ENCODE data around the gene RBMS3. TPM values are rescaled to one million over a fixed set of nuclear protein-coding genes. Genes with fewer than 3 reads are reported as not detected.
A peak's percentile ranks its signal among the peaks of the same experiment; 100 is the strongest.

The RBMS3 gene
- polyA plus RNA-seq, 1 experiment, result 33.4 TPM

- no peak for DNase-seq (ENCODE audit: low read depth, low spot score)
- H3K27ac ChIP-seq (ENCODE audit: low read depth, low read length), result no peak overlapping the region
- no peaks in the 10 kb centered on the region for H3K27me3 ChIP-seq (ENCODE audit: control insufficient read depth, insufficient read depth, low read length)
- ChIA-PET CTCF (no interaction called here), POLR2A (interaction anchor here (0.6 kb wide), 1 partner anchor 413 kb away, joined by 4 read pairs; the partner anchor contains the start of gene RBMS3)
- H3K4me3 ChIP-seq (ENCODE audit: low read depth, low read length), result no peak overlapping the region
- no peaks in the 10 kb centered on the region for H3K9me3 ChIP-seq (ENCODE audit: control insufficient read depth, insufficient read depth, low read length)
- TF ChIP-seq CTCF (IDR thresholded peaks at IDR 0.05; ENCODE audit: low read depth, low read length), result no peak
These were observed 413.5 kb downstream of the RBMS3 start for GRCh38 chr3:29694331-29694730.

- no peak for TF ChIP-seq CTCF (IDR thresholded peaks at IDR 0.05; ENCODE audit: low read depth, low read length)
- no peaks in the 10 kb centered on the region for H3K9me3 ChIP-seq (ENCODE audit: control insufficient read depth, insufficient read depth, low read length)
- ChIA-PET POLR2A (interaction anchor here (0.6 to 1.3 kb wide), 3 partner anchors 326 to 414 kb away, joined by 3 to 4 read pairs (median 3); partner anchors contain the start of gene RBMS3), CTCF (no interaction called here)
- no peaks in the 10 kb centered on the region for H3K27me3 ChIP-seq (ENCODE audit: control insufficient read depth, insufficient read depth, low read length)
- H3K27ac ChIP-seq (ENCODE audit: low read depth, low read length), result no peak overlapping the region
- H3K4me3 ChIP-seq (ENCODE audit: low read depth, low read length), result no peak overlapping the region
- DNase-seq (ENCODE audit: low read depth, low spot score), result peak; percentile 80
These were observed 413.9 kb downstream of the RBMS3 start for GRCh38 chr3:29694783-29695182.

GRCh38 chr3:29695201-29695600 lies 414.3 kb downstream of the RBMS3 start:
- POLR2A ChIA-PET, result interaction anchor here (0.7 to 1.3 kb wide), 3 partner anchors 326 to 414 kb away, joined by 3 read pairs; partner anchors contain the start of gene RBMS3
- H3K27ac ChIP-seq (ENCODE audit: low read depth, low read length), result no peak overlapping the region
- no peaks in the 10 kb centered on the region for H3K27me3 ChIP-seq (ENCODE audit: control insufficient read depth, insufficient read depth, low read length)
- no peak for DNase-seq (ENCODE audit: low read depth, low spot score)
- CTCF ChIA-PET, result no interaction called here
- no peak overlapping the region for H3K4me3 ChIP-seq (ENCODE audit: low read depth, low read length)
- no peak for TF ChIP-seq CTCF (IDR thresholded peaks at IDR 0.05; ENCODE audit: low read depth, low read length)
- H3K9me3 ChIP-seq (ENCODE audit: control insufficient read depth, insufficient read depth, low read length), result no peaks in the 10 kb centered on the region

- Histone ChIP-seq H3K9me3 (ENCODE audit: control insufficient read depth, insufficient read depth, low read length) (no peaks in the 10 kb centered on the region), H3K4me3 (ENCODE audit: low read depth, low read length) (no peak overlapping the region), H3K27me3 (ENCODE audit: control insufficient read depth, insufficient read depth, low read length) (no peaks in the 10 kb centered on the region), H3K27ac (ENCODE audit: low read depth, low read length) (peak overlapping the region; percentile 95)
- peak; percentile 72 for DNase-seq (ENCODE audit: low read depth, low spot score)
- ChIA-PET CTCF (no interaction called here), POLR2A (interaction anchor here (1.0 to 1.3 kb wide), 2 partner anchors 412 to 414 kb away, joined by 3 read pairs; partner anchors contain the start of gene RBMS3)
- TF ChIP-seq CTCF (IDR thresholded peaks at IDR 0.05; ENCODE audit: low read depth, low read length), result no peak
These were observed 414.9 kb downstream of the RBMS3 start for GRCh38 chr3:29695643-29696198.

- DNase-seq (ENCODE audit: low read depth, low spot score), result no peak
- Histone ChIP-seq H3K27me3 (ENCODE audit: control insufficient read depth, insufficient read depth, low read length) (no peaks in the 10 kb centered on the region), H3K4me3 (ENCODE audit: low read depth, low read length) (no peak overlapping the region), H3K9me3 (ENCODE audit: control insufficient read depth, insufficient read depth, low read length) (peaks cover 4% of the 10 kb centered on the region), H3K27ac (ENCODE audit: low read depth, low read length) (peak overlapping the region; percentile 95)
- ChIA-PET POLR2A (interaction anchor here (1.0 to 1.3 kb wide), 2 partner anchors 413 to 415 kb away, joined by 3 read pairs; partner anchors contain the start of gene RBMS3), CTCF (no interaction called here)
- no peak for TF ChIP-seq CTCF (IDR thresholded peaks at IDR 0.05; ENCODE audit: low read depth, low read length)
These were observed 415.4 kb downstream of the RBMS3 start for GRCh38 chr3:29696311-29696710.

Measured in AG04450 (cell line).